DMS 273 (cell line): ENCODE results near the gene RLN1.
A peak's percentile ranks its signal among the peaks of the same experiment; 100 is the strongest.
"Not testable (repeated sequence)": the region's sequence is repeated elsewhere in the genome, so short reads cannot be mapped to it uniquely, and the experiment has no call there.

Experiments
- DNase-seq: peaks from one replicate; lab custom pipeline; 2025; ENCODE audit not compliant: unreplicated experiment; lab: John Stamatoyannopoulos, UW

Gene RLN1

GRCh38 chr9:5326187-5326586, 13.5 kb downstream of the RLN1 start:
- no peak for DNase-seq

DNA sequence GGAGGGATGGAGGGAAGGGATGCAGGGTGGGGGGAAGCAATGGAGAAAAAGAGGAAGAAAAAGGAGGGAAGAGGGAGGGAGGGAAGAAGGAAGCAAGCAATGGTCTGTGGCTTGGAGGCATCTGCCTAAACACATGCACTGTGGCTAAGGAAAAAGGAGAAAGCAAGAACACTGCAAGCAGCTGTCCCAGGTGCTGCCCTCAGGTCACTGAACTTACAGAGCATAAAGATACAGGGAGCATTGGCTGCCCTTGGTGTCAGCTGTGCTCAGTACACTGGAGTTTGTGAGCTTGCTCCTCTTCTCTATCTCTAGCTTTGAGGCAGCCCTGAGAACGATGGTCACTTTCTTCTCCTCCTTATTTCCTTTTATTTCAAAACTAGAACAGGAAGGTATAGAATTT, 18.1 kb downstream of the RLN1 start:
- not testable (repeated sequence) for DNase-seq

GRCh38 chr9:5321058-5321457, 18.6 kb downstream of the RLN1 start:
- peak; percentile 1 for DNase-seq

GRCh38 chr9:5316406-5316805, 23.3 kb downstream of the RLN1 start:
- not testable (repeated sequence) for DNase-seq

- peak; percentile 1 for DNase-seq
Measured at GRCh38 chr9:5315187-5315923, 24.3 kb downstream of the RLN1 start.

DNA sequence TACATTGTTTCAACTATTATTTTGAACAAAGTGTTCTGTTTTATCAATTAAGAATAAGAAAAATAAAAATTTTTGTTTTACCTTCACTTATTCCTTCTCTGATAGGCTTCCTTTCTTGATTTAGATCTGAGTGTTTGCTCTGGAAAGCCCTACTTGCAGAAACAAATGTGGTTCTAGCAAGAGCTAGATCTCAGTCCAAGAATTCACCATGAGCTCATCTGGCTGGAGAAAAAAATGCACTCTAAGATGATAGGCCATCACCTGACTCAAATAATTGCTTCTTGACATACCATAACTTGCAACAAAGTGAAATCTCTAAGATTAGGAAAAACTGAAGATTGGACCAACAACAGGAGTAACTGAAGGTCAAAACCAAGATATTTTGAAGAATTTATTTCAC, 28.8 kb downstream of the RLN1 start:
- no peak for DNase-seq

DNA sequence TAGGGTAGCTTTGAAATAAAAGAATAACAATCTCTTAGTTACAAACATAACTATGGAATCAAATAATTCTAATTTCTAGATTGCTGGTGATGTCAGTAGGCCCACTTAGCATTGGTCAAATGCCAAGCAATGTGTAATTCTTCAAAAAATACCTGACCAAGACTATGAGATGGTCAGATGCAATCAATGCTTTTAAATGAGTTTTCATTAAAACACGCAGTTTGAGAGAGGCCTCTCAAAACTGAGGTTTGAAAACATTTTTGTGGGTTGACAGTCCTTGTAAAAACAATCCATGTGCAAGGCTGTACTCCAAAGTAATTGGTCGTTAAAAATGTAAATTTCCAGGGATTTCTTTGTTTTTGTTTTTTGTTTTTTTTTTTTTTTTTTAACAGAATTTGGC, 33.9 kb downstream of the RLN1 start:
- no peak for DNase-seq

- DNase-seq, result peak; percentile 6
Measured at GRCh38 chr9:5303840-5304795, 35.6 kb downstream of the RLN1 start, which contains the start of gene RLN2. Gene RLN2, minus strand, starts transcription at chr9:5304716. Its CDS starts 136 bp downstream, at chr9:5304580.

GRCh38 chr9:5301544-5301943, 38.1 kb downstream of the RLN1 start:
- no peak for DNase-seq

DNA sequence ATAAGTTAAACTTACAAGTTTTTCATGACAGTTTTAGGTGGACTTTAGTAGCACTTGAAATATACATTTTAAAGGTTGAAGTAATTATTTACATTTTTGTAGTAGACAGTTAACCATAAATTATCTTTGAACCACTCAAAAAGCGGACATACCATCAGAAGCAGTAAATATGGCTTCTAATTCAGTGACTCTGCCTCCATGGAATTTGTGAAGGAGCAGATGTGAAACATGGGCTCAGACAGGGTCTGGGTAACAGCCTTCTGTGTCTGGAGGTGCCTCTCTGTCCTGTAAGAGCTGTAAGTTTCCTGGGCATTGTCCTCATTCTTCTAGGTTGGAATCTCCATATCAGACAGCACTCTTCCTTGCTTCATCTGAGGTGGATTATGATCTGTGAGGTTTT, 47.5 kb downstream of the RLN1 start:
- DNase-seq, result no peak

GRCh38 chr9:5288591-5288990, 51.1 kb downstream of the RLN1 start:
- no peak for DNase-seq

DNA sequence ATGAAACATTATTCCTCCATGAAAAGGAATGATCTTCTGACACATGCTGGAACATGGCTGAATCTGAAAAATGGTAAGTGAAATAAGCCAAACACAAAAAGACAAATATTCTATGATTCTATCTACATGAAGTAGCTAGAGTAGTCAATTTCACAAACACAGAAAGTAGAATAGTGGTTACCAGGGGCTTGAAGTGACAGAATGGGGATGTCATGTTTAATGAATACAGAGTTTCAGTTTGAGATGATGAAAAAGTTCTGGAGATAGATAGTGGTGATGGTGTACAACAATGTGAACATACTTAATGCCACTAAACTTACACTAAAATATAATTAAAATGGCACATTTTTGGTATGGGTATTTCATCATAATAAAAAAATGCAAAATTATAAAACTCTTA, 53.4 kb downstream of the RLN1 start:
- no peak for DNase-seq
